GM19193 (cell line): Measurements from ENCODE around the gene ZNF275.

Experiments
- POLR2A ChIP-seq: IDR thresholded peaks from 4 replicates; pipeline ENCODE4 v1.6.1; 2011; ENCODE audit not compliant: insufficient read depth, insufficient read length; ENCODE audit errors: extremely low read depth

ZNF275 gene

GRCh38 chrX:153375571-153375970 lies 41.6 kb downstream of the ZNF275 start:
- TF ChIP-seq POLR2A = no peak

GRCh38 chrX:153377727-153378126 lies 43.8 kb downstream of the ZNF275 start:
- TF ChIP-seq POLR2A = no peak

- TF ChIP-seq POLR2A = no peak
Observed at GRCh38 chrX:153378607-153379006, 44.7 kb downstream of the ZNF275 start.

GRCh38 chrX:153379508-153379907 lies 45.6 kb downstream of the ZNF275 start:
- no peak for TF ChIP-seq POLR2A

- no peak for TF ChIP-seq POLR2A
Observed at GRCh38 chrX:153379971-153380581, 46.1 kb downstream of the ZNF275 start.

- no peak for TF ChIP-seq POLR2A
Observed at GRCh38 chrX:153380691-153381090, 46.7 kb downstream of the ZNF275 start.

- no peak for TF ChIP-seq POLR2A
Observed at GRCh38 chrX:153381684-153382532, 48.0 kb downstream of the ZNF275 start.

- TF ChIP-seq POLR2A = no peak
Observed at GRCh38 chrX:153382563-153383482, 48.9 kb downstream of the ZNF275 start.

- TF ChIP-seq POLR2A = no peak
Observed at GRCh38 chrX:153384390-153384789, 50.4 kb downstream of the ZNF275 start.

GRCh38 chrX:153386097-153386496 lies 52.1 kb downstream of the ZNF275 start:
- no peak for TF ChIP-seq POLR2A

GRCh38 chrX:153387345-153387744 lies 53.4 kb downstream of the ZNF275 start:
- no peak for TF ChIP-seq POLR2A

GRCh38 chrX:153387987-153388721 lies 54.2 kb downstream of the ZNF275 start:
- no peak for TF ChIP-seq POLR2A

- no peak for TF ChIP-seq POLR2A
Observed at GRCh38 chrX:153388722-153389459, 54.9 kb downstream of the ZNF275 start.
